SK-N-SH treated with all-trans-retinoic acid at 6 μM for 48 hours (cell line): ENCODE data around the gene PWWP2B.

Source experiments
- ARNTL ChIP-seq: fragments of 450-650 bp; formaldehyde crosslinking; IDR thresholded peaks from 2 replicates; pipeline ENCODE4 v1.5.0; 2020; ENCODE audit warnings: low read depth, mild to moderate bottlenecking, moderate library complexity, borderline replicate concordance
- POU6F1 ChIP-seq: fragments of 250-450 bp; sonication (Bioruptor Pico); IDR thresholded peaks from 2 replicates; pipeline ENCODE4 v1.8.0; 2021; ENCODE audit warnings: low read depth, mild to moderate bottlenecking, moderate library complexity, borderline replicate concordance

DNA sequence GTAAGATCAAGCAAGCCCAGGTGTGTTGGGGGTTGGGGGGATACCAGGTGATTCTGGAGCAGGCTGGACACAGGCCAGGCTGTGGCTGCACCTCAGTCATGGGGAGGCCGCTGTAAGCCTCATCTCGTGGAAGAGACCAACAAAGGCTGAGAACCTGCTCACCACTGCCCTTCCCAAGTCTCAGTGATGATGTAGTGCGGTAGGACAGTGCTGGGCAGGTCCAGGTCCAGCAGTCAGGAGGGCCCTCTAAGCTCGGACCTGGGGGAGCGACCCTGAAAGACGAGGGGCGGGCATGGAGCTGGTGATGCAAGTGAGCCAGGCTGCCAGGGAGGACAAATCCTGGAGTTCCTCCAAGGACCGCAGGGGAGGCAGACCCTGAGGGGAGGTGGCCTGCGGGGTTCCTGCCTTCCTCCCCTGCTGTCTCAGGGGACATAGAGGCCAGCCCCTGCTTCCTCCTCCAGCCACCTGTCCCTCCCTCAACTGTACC, 3.3 kb upstream of the PWWP2B start:
- TF ChIP-seq POU6F1: no peak
- no peak for TF ChIP-seq ARNTL (CRISPR knock-in tag)
